HAP-1 (cell line): ENCODE measurements around the gene PDCD1LG2.

Experiments used
- DNase-seq, 2 experiments: peaks; one replicate each; pipeline ENCODE4 v3.0.0-alpha.2; 2016 to 2020; ENCODE audit warnings: low spot score in 2 of 2
- H3K27me3 ChIP-seq: fragments of 250-450 bp; sonication (Bioruptor Pico); 2 replicates; pipeline ENCODE4 v1.5.1; 2020; ENCODE audit warnings: low read depth, mild to moderate bottlenecking, moderate library complexity
- H3K36me3 ChIP-seq: fragments of 250-450 bp; sonication (Bioruptor Pico); replicated peaks from 2 replicates; pipeline ENCODE4 v1.5.1; 2020; ENCODE audit warnings: mild to moderate bottlenecking
- H3K4me1 ChIP-seq: fragments of 250-450 bp; sonication (Bioruptor Pico); 2 replicates; pipeline ENCODE4 v1.5.1; 2020; ENCODE audit warnings: mild to moderate bottlenecking
- H3K4me3 ChIP-seq: fragments of 250-450 bp; sonication (Bioruptor Pico); 2 replicates; pipeline ENCODE4 v1.5.1; 2020; ENCODE audit warnings: mild to moderate bottlenecking, moderate library complexity
- H3K9me3 ChIP-seq: fragments of 250-450 bp; sonication (Bioruptor Pico); 2 replicates; pipeline ENCODE4 v1.5.1; 2020; ENCODE audit warnings: mild to moderate bottlenecking, moderate library complexity
- in situ Hi-C: fragments of 300-500 bp; cut with MboI; formaldehyde crosslinking; loops from 3 replicates; pipeline ENCODE4 v1.14.3; 2020; ENCODE audit warnings: low sequenced_read_pairs, inconsistent platforms, mixed read lengths

PDCD1LG2 gene

GRCh38 chr9:5608298-5609225 is 98.2 kb downstream of the PDCD1LG2 start:
- no peaks in the 10 kb centered on the region for H3K4me1 ChIP-seq
- H3K27me3 ChIP-seq = no peaks in the 10 kb centered on the region
- DNase-seq = no peak
- in situ Hi-C loops = no loop called here
- H3K4me3 ChIP-seq = no peak overlapping the region
- no peaks in the 10 kb centered on the region for H3K36me3 ChIP-seq
- H3K9me3 ChIP-seq = no peaks in the 10 kb centered on the region

GRCh38 chr9:5609226-5609596 is 98.9 kb downstream of the PDCD1LG2 start:
- in situ Hi-C loops = no loop called here
- no peak for DNase-seq
- Histone ChIP-seq H3K4me1 (no peaks in the 10 kb centered on the region), H3K9me3 (no peaks in the 10 kb centered on the region), H3K27me3 (no peaks in the 10 kb centered on the region), H3K36me3 (no peaks in the 10 kb centered on the region), H3K4me3 (no peak overlapping the region)

- no peak for DNase-seq
- in situ Hi-C loops = no loop called here
- Histone ChIP-seq H3K27me3 (no peaks in the 10 kb centered on the region), H3K36me3 (no peaks in the 10 kb centered on the region), H3K4me3 (no peak overlapping the region), H3K9me3 (no peaks in the 10 kb centered on the region), H3K4me1 (no peaks in the 10 kb centered on the region)
These were observed 100.2 kb downstream of the PDCD1LG2 start for GRCh38 chr9:5610491-5610890.

- H3K36me3 ChIP-seq = no peaks in the 10 kb centered on the region
- H3K4me1 ChIP-seq = no peaks in the 10 kb centered on the region
- H3K27me3 ChIP-seq = no peaks in the 10 kb centered on the region
- H3K9me3 ChIP-seq = no peaks in the 10 kb centered on the region
- H3K4me3 ChIP-seq = no peak overlapping the region
- no peak for DNase-seq
- in situ Hi-C loops = no loop called here
These were observed 101.2 kb downstream of the PDCD1LG2 start for GRCh38 chr9:5611321-5612184.

- in situ Hi-C loops = no loop called here
- Histone ChIP-seq H3K9me3 (no peaks in the 10 kb centered on the region), H3K36me3 (no peaks in the 10 kb centered on the region), H3K4me1 (no peaks in the 10 kb centered on the region), H3K27me3 (no peaks in the 10 kb centered on the region), H3K4me3 (no peak overlapping the region)
- no peak for DNase-seq
These were observed 101.8 kb downstream of the PDCD1LG2 start for GRCh38 chr9:5612185-5612530.

GRCh38 chr9:5614192-5614591 is 103.9 kb downstream of the PDCD1LG2 start:
- H3K27me3 ChIP-seq = no peaks in the 10 kb centered on the region
- no peak overlapping the region for H3K4me3 ChIP-seq
- H3K36me3 ChIP-seq = no peaks in the 10 kb centered on the region
- DNase-seq = no peak
- H3K9me3 ChIP-seq = no peaks in the 10 kb centered on the region
- in situ Hi-C loops = no loop called here
- no peaks in the 10 kb centered on the region for H3K4me1 ChIP-seq

GRCh38 chr9:5614985-5615384 is 104.7 kb downstream of the PDCD1LG2 start:
- Histone ChIP-seq H3K4me3 (no peak overlapping the region), H3K27me3 (no peaks in the 10 kb centered on the region), H3K9me3 (no peaks in the 10 kb centered on the region), H3K4me1 (no peaks in the 10 kb centered on the region), H3K36me3 (no peaks in the 10 kb centered on the region)
- no peak for DNase-seq
- in situ Hi-C loops = no loop called here

GRCh38 chr9:5617749-5618148 is 107.4 kb downstream of the PDCD1LG2 start:
- in situ Hi-C loops = no loop called here

GRCh38 chr9:5620494-5620893 is 110.2 kb downstream of the PDCD1LG2 start:
- Histone ChIP-seq H3K4me1 (no peaks in the 10 kb centered on the region), H3K36me3 (no peaks in the 10 kb centered on the region), H3K9me3 (no peaks in the 10 kb centered on the region), H3K27me3 (no peaks in the 10 kb centered on the region), H3K4me3 (no peak overlapping the region)
- no peak for DNase-seq
- in situ Hi-C loops = no loop called here

More at GRCh38 chr9:5617749-5618148, 107.4 kb downstream of the PDCD1LG2 start:
- Histone ChIP-seq H3K4me1 (no peaks in the 10 kb centered on the region), H3K27me3 (no peaks in the 10 kb centered on the region), H3K4me3 (no peak overlapping the region), H3K36me3 (no peaks in the 10 kb centered on the region), H3K9me3 (no peaks in the 10 kb centered on the region)
- DNase-seq = no peak
